ENCODE measurements around the gene MOB3B. TPM values are rescaled to one million over a fixed set of nuclear protein-coding genes. Genes with fewer than 3 reads are reported as not detected.

Gene MOB3B
- total RNA-seq, 1 donor from 2014 or later, result 1.1 TPM

GRCh38 chr9:27279611-27280010 lies 250.0 kb downstream of the MOB3B start:
- FAIRE-seq, result no peak
- Histone ChIP-seq H3K4me3 (ENCODE audit: low read depth, low read length) (no peak overlapping the region), H3K36me3 (ENCODE audit: control insufficient read depth, insufficient read depth, low read length) (no peaks in the 10 kb centered on the region), H3K27me3 (ENCODE audit: control insufficient read depth, insufficient read depth, low read length) (no peaks in the 10 kb centered on the region)
- no peak for DNase-seq (ENCODE audit: low read depth)
- no peak for TF ChIP-seq CTCF (IDR thresholded peaks at IDR 0.05; ENCODE audit: insufficient read depth, low read length, severe bottlenecking)

GRCh38 chr9:27278374-27278773 lies 251.2 kb downstream of the MOB3B start:
- TF ChIP-seq CTCF (IDR thresholded peaks at IDR 0.05; ENCODE audit: insufficient read depth, low read length, severe bottlenecking), result no peak
- DNase-seq (ENCODE audit: low read depth), result no peak
- Histone ChIP-seq H3K36me3 (ENCODE audit: control insufficient read depth, insufficient read depth, low read length) (no peaks in the 10 kb centered on the region), H3K4me3 (ENCODE audit: low read depth, low read length) (no peak overlapping the region), H3K27me3 (ENCODE audit: control insufficient read depth, insufficient read depth, low read length) (no peaks in the 10 kb centered on the region)
- no peak for FAIRE-seq

- peak; percentile 59 for DNase-seq (ENCODE audit: low read depth)
- no peak for FAIRE-seq
- H3K4me3 ChIP-seq (ENCODE audit: low read depth, low read length), result no peak overlapping the region
- TF ChIP-seq CTCF (IDR thresholded peaks at IDR 0.05; ENCODE audit: insufficient read depth, low read length, severe bottlenecking), result peak; percentile 45
- H3K27me3 ChIP-seq (ENCODE audit: control insufficient read depth, insufficient read depth, low read length), result no peaks in the 10 kb centered on the region
- H3K36me3 ChIP-seq (ENCODE audit: control insufficient read depth, insufficient read depth, low read length), result no peaks in the 10 kb centered on the region
These were observed 253.2 kb downstream of the MOB3B start for GRCh38 chr9:27276193-27277030.

Other genes starting within 250 kb of the MOB3B start
- not detected in 2 replicates for gene EQTN, start 232.7 kb downstream of the MOB3B start, total RNA-seq
- gene IFNK, start 5.5 kb downstream of the MOB3B start, total RNA-seq, result not detected in 2 replicates
- gene C9orf72, start 43.7 kb upstream of the MOB3B start, total RNA-seq, result 20.2 and 20.3 TPM in 2 replicates

All from bronchial epithelial cell (primary cell).